SK-N-SH (cell line): ENCODE data around the gene CMYA5.

Experiments used
- CTCF ChIP-seq: fragments of 200-600 bp; sonication (generic); IDR thresholded peaks from 2 replicates; pipeline ENCODE4 v1.6.1; 2017; ENCODE audit warnings: antibody characterized with exemption, mild to moderate bottlenecking, moderate library complexity
- EP300 ChIP-seq, 2 experiments: IDR thresholded peaks; 2 replicates each; pipeline versions ENCODE4 v1.4.0 to v1.6.1; 2012; ENCODE audit warnings: borderline replicate concordance in 1 of 2, low read depth in 1 of 2, low read length in 1 of 2
- EZH2phosphoT487 ChIP-seq: fragments of 200-600 bp; sonication (generic); IDR thresholded peaks from 2 replicates; pipeline ENCODE4 v1.6.1; 2017; ENCODE audit warnings: low read depth, mixed run types, mild to moderate bottlenecking, antibody characterized with exemption, moderate library complexity, borderline replicate concordance
- RAD21 ChIP-seq: IDR thresholded peaks from 2 replicates; pipeline ENCODE4 v1.6.1; 2012; ENCODE audit warnings: mild to moderate bottlenecking, low read length
- REST ChIP-seq: IDR thresholded peaks from 2 replicates; pipeline ENCODE4 v1.6.1; 2012; ENCODE audit warnings: mild to moderate bottlenecking, low read depth, low read length, moderate library complexity
- RXRA ChIP-seq: IDR thresholded peaks from 2 replicates; pipeline ENCODE4 v1.4.0; 2012; ENCODE audit warnings: low read depth, mild to moderate bottlenecking, borderline replicate concordance
- TF ChIP-seq, protein P1 (sequence below): fragments of 150-350 bp; IDR thresholded peaks from 2 replicates; pipeline ENCODE4 v1.6.1; 2017; ENCODE audit warnings: antibody characterized with exemption, low read length, low read depth, borderline replicate concordance

DNA sequence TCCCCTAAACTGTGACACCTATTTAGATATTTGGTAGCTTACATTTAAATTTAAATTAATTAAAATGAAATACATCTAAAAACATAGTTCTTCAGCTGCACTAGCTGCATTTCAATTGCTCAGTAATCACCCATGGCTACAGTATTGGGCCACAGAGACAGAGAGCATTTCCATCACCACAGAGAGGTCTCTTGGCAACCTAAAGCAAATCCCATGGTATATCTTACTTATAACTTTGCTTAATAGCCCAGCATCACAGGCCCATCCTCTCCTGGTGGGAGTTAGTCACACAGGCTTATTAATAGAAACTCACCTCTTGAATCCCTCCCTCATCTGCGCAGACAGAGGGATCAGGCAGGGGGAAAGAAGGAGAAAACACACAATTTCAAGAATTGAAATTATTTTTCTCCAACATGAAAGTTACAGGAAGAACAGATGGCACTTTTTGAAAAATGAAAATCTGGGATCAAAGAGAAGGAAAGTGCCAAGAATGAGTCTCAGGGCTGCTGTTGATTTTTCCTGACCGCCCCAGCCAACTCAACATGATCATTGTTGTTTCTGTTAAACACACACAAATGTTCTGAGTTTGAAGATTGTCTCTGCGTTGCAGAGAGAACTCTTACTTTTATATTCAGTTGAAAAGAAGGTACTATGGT is 144.6 kb downstream of the CMYA5 start:
- TF ChIP-seq CTCF (no peak), EZH2phosphoT487 (no peak), EP300 (IDR thresholded peaks at IDR 0.05; ENCODE audit: borderline replicate concordance in 1 of 2, low read depth in 1 of 2, low read length in 1 of 2) (no peak), REST (no peak), RXRA (no peak), RAD21 (no peak)
- TF ChIP-seq, protein P1, sequence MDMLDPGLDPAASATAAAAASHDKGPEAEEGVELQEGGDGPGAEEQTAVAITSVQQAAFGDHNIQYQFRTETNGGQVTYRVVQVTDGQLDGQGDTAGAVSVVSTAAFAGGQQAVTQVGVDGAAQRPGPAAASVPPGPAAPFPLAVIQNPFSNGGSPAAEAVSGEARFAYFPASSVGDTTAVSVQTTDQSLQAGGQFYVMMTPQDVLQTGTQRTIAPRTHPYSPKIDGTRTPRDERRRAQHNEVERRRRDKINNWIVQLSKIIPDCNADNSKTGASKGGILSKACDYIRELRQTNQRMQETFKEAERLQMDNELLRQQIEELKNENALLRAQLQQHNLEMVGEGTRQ = no peak
